ENCODE results near the gene ANXA4.

DNA sequence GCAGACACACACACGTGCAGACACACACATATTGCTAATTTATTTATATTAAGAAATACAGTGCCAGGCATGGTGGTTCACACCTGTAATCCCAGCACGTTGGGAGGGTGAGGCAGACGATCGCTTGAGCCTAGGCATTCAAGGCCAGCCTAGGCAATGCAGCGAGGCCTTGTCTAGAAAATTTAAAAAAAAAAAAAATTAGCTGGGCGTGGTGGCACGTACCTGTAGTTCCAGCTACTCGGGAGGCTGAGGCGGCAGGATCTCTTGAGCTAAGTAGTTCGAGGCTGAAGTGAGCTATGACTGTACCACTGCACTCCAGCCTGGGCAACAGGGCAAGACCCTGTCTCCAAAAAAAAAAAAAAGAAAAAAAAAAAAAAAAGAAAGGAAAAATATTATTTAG lies 28.8 kb downstream of the ANXA4 start:
- no peak for TF ChIP-seq SUZ12 (IDR thresholded peaks at IDR 0.05)
- TF ChIP-seq FOXM1 (IDR thresholded peaks at IDR 0.05; ENCODE audit: borderline replicate concordance), result no peak
- TF ChIP-seq FOXK2 (IDR thresholded peaks at IDR 0.05), result no peak
- TF ChIP-seq ARNT (IDR thresholded peaks at IDR 0.05), result no peak

Data from HEK293T (cell line).